GM12874 (cell line): Measurements from ENCODE around the gene DNAJA3.

Experiments used
- CTCF ChIP-seq: IDR thresholded peaks from 2 replicates; pipeline ENCODE4 v1.5.1; 2011; ENCODE audit warnings: low read depth, mild to moderate bottlenecking, control low read depth, low read length, moderate library complexity; ENCODE audit not compliant: insufficient read depth

Gene DNAJA3

DNA sequence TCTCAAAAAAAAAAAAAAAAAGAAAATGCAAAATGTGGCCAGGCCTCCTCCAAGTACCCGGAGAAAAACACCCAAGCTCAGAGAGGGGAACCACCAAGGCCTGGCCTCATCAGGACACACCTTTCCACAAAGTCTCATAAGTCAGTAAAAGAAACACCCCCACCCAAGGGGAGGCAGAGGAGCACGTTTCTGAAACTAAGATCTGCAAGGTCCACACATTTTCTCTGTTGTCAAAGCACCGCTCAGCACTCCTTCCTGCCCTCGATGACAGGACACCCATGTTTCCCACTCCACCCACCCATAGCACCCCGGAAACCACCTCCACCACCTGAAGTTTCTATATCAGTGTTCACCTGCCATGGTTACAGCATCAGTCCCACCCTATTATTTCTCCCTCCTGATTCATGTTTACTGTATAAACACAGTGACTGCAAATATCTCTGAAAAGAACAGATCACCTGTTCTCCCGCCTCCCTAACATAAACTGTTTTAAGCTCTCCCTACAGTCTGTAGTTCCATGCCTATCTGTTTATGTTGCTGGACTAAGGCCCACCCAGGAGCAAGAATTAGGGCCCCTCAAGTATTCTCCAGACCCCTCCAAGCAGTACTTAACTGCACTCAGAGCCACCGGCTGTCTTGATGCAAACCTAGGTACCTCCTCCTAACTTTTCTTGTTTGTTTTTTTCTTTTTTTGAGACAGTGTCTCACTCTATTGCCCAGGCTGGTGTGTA lies 11.3 kb upstream of the DNAJA3 start:
- no peak for TF ChIP-seq CTCF

DNA sequence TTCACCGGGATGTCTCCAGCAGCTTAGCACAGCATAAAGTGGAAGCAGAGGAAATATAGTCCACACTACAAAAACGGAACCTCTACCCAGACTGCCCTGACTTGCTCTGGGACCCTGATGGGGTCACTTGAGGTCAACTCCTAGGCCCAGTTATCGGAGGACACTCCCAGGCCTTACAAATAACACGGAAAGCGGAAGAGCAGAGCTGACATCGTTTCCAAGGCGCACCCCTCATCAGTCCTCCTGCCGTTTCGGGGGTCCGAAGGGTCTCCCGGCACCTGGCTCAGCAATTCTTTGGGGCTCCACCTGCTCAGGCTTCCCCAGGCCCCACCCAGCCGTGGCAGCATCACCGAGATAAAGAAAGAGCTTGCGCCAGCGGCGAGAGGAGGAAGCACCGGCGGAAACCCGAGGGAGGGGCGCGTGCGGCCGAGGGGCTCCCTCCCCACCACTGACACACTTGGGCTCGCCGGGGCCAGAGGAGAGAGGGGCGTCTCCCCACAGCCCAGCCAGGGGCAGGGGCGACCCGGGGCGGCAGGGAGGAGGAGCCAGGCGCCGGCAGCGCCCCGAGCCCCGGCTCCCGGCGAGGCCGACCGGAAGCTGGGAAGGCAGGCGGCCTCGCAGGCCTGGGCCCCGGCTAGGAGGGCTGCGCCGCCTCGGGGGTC lies 10.0 kb upstream of the DNAJA3 start:
- TF ChIP-seq CTCF, result 0 out of 2 replicates have a peak, but pooled peaks have one; percentile 8

DNA sequence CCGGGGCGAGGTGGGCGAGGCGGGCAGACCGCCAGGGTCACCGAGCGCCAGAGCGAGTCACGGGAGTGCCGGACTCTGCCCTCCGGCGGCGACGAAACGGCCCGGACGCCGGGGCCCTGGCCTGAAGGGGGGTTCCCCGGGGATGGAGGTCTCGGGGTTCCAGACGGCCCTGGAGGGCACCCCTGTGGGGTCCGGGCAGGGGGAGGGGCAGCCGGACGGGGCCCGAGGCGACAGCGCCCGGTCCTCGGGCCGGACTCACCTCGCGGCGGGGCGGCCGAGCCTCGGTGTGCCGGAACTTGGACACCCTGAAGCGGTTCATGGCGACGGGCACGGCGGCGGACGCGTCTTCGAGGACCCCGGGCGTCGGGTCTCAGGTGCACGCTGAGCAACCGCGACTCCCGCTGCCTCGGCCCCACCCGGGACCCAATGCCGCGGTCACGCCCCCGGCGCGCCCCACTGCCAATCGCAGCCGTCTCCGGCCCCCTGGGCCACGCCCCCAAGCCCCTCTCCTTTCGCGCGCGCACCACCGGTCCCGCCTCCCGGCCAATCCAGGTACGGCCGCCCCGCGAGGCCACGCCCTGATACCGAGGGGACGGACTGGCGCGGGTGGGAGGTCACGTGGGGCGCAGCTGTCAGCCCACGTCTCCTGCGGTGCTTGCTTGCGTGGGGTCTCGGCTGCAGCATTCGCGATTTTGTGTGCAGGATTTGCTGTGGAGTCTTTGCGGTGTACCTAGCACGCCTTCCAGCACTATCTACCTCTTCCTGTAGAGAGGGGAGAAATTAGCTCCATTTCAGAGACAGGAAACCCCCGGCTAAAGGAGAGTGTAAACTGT lies 9.3 kb upstream of the DNAJA3 start, which contains the start of gene CORO7:
Gene CORO7, minus strand, starts transcription at position 397 of the 833 bp plus-strand sequence. Its CDS starts 78 bp downstream, at position 319.
- no peak for TF ChIP-seq CTCF

GRCh38 chr16:4419402-4419959 lies 6.2 kb upstream of the DNAJA3 start:
- no peak for TF ChIP-seq CTCF

GRCh38 chr16:4420505-4421105 lies 5.1 kb upstream of the DNAJA3 start:
- no peak for TF ChIP-seq CTCF

GRCh38 chr16:4426021-4426684 lies 485 bp downstream of the DNAJA3 start:
- no peak for TF ChIP-seq CTCF
